ENCODE measurements around the gene MAML3. TPM values are rescaled to one million over a fixed set of nuclear protein-coding genes. Genes with fewer than 3 reads are reported as not detected.

Gene MAML3
- total and polyA plus RNA-seq, 5 donors from 2014 or later: 0.11 to 1.1 (median 0.16) TPM; not detected in 1

DNA sequence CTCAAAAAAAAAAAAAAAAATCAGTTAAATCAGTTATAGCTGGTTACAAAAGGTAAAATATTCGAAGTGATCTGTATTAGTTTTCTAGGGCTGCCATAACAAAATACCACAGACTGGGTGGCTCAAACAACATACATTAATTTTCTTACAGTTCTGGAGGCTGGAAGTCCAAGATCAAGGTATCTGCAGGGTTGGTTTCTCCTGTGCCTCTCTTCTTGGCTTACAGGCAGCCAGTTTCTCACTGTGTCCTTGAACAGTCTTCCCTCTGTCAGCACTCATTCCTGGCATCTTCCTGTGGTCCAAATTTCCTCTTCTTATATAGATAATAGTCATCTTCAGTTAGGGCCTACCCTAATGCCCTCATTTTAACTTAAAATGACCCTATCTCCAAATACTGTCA is 248.5 kb downstream of the MAML3 start:
- H3K36me3 ChIP-seq (ENCODE audit: control insufficient read depth, insufficient read depth, low read length): no peaks in the 10 kb centered on the region
- no peak overlapping the region for H3K27ac ChIP-seq (ENCODE audit: insufficient read depth, low read length, poor library complexity, severe bottlenecking)
- H3K9me3 Mint-ChIP-seq: peaks cover 0 to 1% (median 0%) of the 10 kb centered on the region in 7 donors
- no peak overlapping the region for H3K4me3 Mint-ChIP-seq
- H3K27me3 Mint-ChIP-seq: no peaks in the 10 kb centered on the region
- ATAC-seq (ENCODE audit: low read depth in 2 of 2) (no peak), DNase-seq (no peak)
- no peak overlapping the region for H3K27ac Mint-ChIP-seq
- H3K9me3 ChIP-seq (ENCODE audit: control insufficient read depth in 2 of 2, low read length in 2 of 2): no peaks in the 10 kb centered on the region
- H3K4me3 ChIP-seq (ENCODE audit: low read depth, low read length): no peak overlapping the region
- H3K4me1 Mint-ChIP-seq: peaks cover 0 to 4% (median 0%) of the 10 kb centered on the region in 4 donors
- no peaks in the 10 kb centered on the region for H3K36me3 Mint-ChIP-seq
- H3K27me3 ChIP-seq (ENCODE audit: control insufficient read depth, insufficient read depth, low read length): no peaks in the 10 kb centered on the region
- no peaks in the 10 kb centered on the region for H3K4me1 ChIP-seq (ENCODE audit: control insufficient read depth, insufficient read depth, low read length, poor library complexity, severe bottlenecking)

- ATAC-seq (ENCODE audit: low read depth in 2 of 2) (no peak), DNase-seq (no peak)
- Mint-ChIP-seq H3K27me3 (no peaks in the 10 kb centered on the region), H3K4me1 (peaks cover 0 to 4% (median 0%) of the 10 kb centered on the region in 4 donors), H3K9me3 (no peaks in the 10 kb centered on the region), H3K27ac (no peak overlapping the region), H3K36me3 (no peaks in the 10 kb centered on the region), H3K4me3 (no peak overlapping the region)
- Histone ChIP-seq H3K27ac (ENCODE audit: insufficient read depth, low read length, poor library complexity, severe bottlenecking) (no peak overlapping the region), H3K4me3 (ENCODE audit: low read depth, low read length) (no peak overlapping the region), H3K4me1 (ENCODE audit: control insufficient read depth, insufficient read depth, low read length, poor library complexity, severe bottlenecking) (no peaks in the 10 kb centered on the region), H3K36me3 (ENCODE audit: control insufficient read depth, insufficient read depth, low read length) (no peaks in the 10 kb centered on the region), H3K27me3 (ENCODE audit: control insufficient read depth, insufficient read depth, low read length) (no peaks in the 10 kb centered on the region), H3K9me3 (ENCODE audit: control insufficient read depth in 2 of 2, low read length in 2 of 2) (no peaks in the 10 kb centered on the region)
Measured at GRCh38 chr4:139904406-139904805, 249.6 kb downstream of the MAML3 start.

GRCh38 chr4:139903845-139904244 is 250.1 kb downstream of the MAML3 start:
- Mint-ChIP-seq H3K4me1 (peaks cover 0 to 4% (median 0%) of the 10 kb centered on the region in 4 donors), H3K27me3 (no peaks in the 10 kb centered on the region), H3K4me3 (no peak overlapping the region), H3K27ac (no peak overlapping the region), H3K36me3 (no peaks in the 10 kb centered on the region), H3K9me3 (no peaks in the 10 kb centered on the region)
- Histone ChIP-seq H3K27ac (ENCODE audit: insufficient read depth, low read length, poor library complexity, severe bottlenecking) (no peak overlapping the region), H3K27me3 (ENCODE audit: control insufficient read depth, insufficient read depth, low read length) (no peaks in the 10 kb centered on the region), H3K4me3 (ENCODE audit: low read depth, low read length) (no peak overlapping the region), H3K9me3 (ENCODE audit: control insufficient read depth in 2 of 2, low read length in 2 of 2) (no peaks in the 10 kb centered on the region), H3K36me3 (ENCODE audit: control insufficient read depth, insufficient read depth, low read length) (no peaks in the 10 kb centered on the region), H3K4me1 (ENCODE audit: control insufficient read depth, insufficient read depth, low read length, poor library complexity, severe bottlenecking) (no peaks in the 10 kb centered on the region)
- ATAC-seq (ENCODE audit: low read depth in 2 of 2): no peak
- no peak for DNase-seq

DNA sequence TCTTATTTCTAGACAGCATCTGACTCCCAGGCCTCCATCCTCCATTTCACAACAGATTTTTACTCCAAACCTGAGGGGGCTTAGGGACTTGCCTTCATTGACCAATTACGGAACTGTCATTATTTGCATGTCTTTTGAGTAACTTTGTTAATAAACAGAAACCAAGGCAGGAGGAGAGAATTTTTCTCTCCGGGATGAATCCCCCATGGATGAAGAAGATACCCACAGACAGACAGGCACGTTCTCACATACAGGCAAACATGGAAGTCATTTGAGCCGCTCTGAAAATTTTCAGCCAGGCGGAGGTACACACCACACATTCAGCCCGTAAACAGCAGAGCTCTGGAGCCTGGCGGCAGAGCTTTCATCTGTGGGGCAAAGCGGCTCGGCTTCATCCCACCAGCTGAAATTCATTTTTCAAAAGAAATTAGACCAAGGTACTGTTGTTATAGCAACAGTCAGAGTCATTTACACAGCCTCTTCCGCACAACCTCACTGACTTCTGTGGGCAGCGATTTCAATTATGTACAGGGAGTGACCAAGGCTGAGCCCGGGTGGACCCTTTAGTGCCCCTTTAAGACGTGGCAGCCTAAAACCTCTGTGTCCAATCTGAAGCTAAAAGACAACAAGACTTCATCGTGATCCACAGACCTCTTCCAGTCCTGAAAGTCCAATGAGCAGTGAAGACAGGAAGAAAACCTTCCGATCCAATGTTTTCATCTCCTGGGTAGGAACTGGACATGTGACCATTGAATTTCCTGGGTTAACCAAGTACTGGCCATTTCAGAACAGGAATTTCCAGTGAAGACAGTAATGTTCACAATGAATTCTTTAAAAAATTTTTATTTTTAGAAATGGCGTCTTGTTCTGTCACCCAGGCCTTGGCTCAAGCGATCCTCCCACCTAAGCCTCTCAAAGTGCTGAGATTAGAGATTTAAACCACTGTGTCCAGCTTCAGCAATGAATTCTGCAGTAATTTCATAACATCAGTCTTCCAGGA is 251.4 kb downstream of the MAML3 start:
- no peak for ATAC-seq (ENCODE audit: low read depth in 2 of 2)
- Histone ChIP-seq H3K27me3 (ENCODE audit: control insufficient read depth, insufficient read depth, low read length) (no peaks in the 10 kb centered on the region), H3K4me1 (ENCODE audit: control insufficient read depth, insufficient read depth, low read length, poor library complexity, severe bottlenecking) (no peaks in the 10 kb centered on the region), H3K36me3 (ENCODE audit: control insufficient read depth, insufficient read depth, low read length) (no peaks in the 10 kb centered on the region), H3K9me3 (ENCODE audit: control insufficient read depth in 2 of 2, low read length in 2 of 2) (no peaks in the 10 kb centered on the region), H3K4me3 (ENCODE audit: low read depth, low read length) (no peak overlapping the region), H3K27ac (ENCODE audit: insufficient read depth, low read length, poor library complexity, severe bottlenecking) (no peak overlapping the region)
- Mint-ChIP-seq H3K36me3 (no peaks in the 10 kb centered on the region), H3K9me3 (no peaks in the 10 kb centered on the region), H3K4me1 (peaks cover 0 to 8% (median 1%) of the 10 kb centered on the region in 4 donors), H3K27me3 (peaks cover 4% of the 10 kb centered on the region), H3K27ac (peak overlapping the region in 2 of 3 donors; percentile 22 to 48), H3K4me3 (no peak overlapping the region)
- DNase-seq: no peak

DNA sequence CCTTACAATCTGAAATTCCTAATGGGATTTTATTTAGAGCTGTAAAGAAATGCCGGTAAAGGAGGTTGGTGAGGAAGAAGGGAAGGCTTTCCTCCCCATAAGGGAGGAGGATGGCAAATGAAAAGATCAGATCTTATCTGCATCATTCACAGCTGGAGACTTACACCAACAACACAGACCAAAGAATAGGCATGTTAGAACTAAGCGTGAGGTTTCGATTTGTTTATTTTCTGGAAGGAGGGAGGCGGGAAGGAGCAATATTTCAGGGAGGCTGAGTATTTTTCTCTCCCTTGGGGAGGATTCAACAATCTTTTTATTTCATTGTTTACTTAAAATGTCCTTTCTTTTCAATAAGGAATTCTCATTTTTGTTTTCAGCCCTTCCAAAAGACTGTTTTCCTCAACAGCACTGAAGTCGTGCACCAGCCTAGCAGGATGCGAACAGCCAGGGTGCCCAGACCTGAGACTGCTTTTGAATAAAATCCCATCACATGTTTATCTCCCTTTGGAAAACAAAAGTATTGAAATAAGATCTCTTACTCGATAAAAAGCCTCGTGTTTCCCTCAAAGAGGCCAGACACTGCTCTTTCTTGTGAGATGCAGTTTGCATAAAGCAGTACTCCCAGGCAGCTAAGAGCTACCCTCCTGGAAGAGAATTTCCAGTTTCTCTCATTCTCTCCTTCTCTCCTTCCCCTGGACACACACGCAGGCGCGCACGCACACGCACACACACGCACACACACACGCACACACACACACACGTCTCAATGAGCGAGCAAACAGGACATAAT is 252.3 kb downstream of the MAML3 start:
- H3K4me1 ChIP-seq (ENCODE audit: control insufficient read depth, insufficient read depth, low read length, poor library complexity, severe bottlenecking): no peaks in the 10 kb centered on the region
- Mint-ChIP-seq H3K4me3 (no peak overlapping the region), H3K4me1 (peaks cover 0 to 8% (median 1%) of the 10 kb centered on the region in 4 donors), H3K9me3 (no peaks in the 10 kb centered on the region), H3K27me3 (peaks cover 4% of the 10 kb centered on the region), H3K27ac (peak overlapping the region in 1 of 3 donors; percentile 22), H3K36me3 (no peaks in the 10 kb centered on the region)
- DNase-seq: no peak
- no peaks in the 10 kb centered on the region for H3K36me3 ChIP-seq (ENCODE audit: control insufficient read depth, insufficient read depth, low read length)
- no peak overlapping the region for H3K4me3 ChIP-seq (ENCODE audit: low read depth, low read length)
- no peaks in the 10 kb centered on the region for H3K9me3 ChIP-seq (ENCODE audit: control insufficient read depth in 2 of 2, low read length in 2 of 2)
- H3K27me3 ChIP-seq (ENCODE audit: control insufficient read depth, insufficient read depth, low read length): no peaks in the 10 kb centered on the region
- ATAC-seq (ENCODE audit: low read depth in 2 of 2): no peak
- H3K27ac ChIP-seq (ENCODE audit: insufficient read depth, low read length, poor library complexity, severe bottlenecking): no peak overlapping the region

GRCh38 chr4:139900964-139901376 is 253.0 kb downstream of the MAML3 start:
- Histone ChIP-seq H3K27me3 (ENCODE audit: control insufficient read depth, insufficient read depth, low read length) (no peaks in the 10 kb centered on the region), H3K36me3 (ENCODE audit: control insufficient read depth, insufficient read depth, low read length) (no peaks in the 10 kb centered on the region), H3K27ac (ENCODE audit: insufficient read depth, low read length, poor library complexity, severe bottlenecking) (no peak overlapping the region), H3K9me3 (ENCODE audit: control insufficient read depth in 2 of 2, low read length in 2 of 2) (no peaks in the 10 kb centered on the region), H3K4me1 (ENCODE audit: control insufficient read depth, insufficient read depth, low read length, poor library complexity, severe bottlenecking) (no peaks in the 10 kb centered on the region), H3K4me3 (ENCODE audit: low read depth, low read length) (no peak overlapping the region)
- ATAC-seq (ENCODE audit: low read depth in 2 of 2) (peak; percentile 49 to 55), DNase-seq (peak in 1 of 3 donors; percentile 79)
- Mint-ChIP-seq H3K27ac (peak overlapping the region in 1 of 3 donors; percentile 72), H3K4me1 (peaks cover 0 to 8% (median 1%) of the 10 kb centered on the region in 4 donors), H3K4me3 (no peak overlapping the region), H3K27me3 (peaks cover 4% of the 10 kb centered on the region), H3K9me3 (no peaks in the 10 kb centered on the region), H3K36me3 (no peaks in the 10 kb centered on the region)

DNA sequence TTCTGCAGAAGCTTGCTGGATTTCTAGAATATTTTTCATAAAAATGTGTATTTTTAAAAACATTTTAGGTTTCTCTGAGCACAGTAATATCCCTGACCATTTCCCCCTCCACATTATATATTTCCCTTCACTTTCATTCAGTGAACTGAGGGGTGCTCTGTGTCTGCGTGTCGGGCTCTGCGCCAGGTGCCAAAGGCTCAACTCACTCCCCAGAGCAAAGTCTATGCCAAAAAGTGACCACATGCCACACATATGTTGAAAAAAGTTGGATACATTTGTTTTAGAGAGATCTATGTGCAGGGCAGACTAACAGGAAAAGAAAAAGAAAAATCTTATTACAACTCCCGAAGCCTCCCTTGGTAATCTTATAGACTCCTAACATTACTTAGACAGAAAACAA is 254.6 kb downstream of the MAML3 start:
- Mint-ChIP-seq H3K9me3 (no peaks in the 10 kb centered on the region), H3K4me3 (no peak overlapping the region), H3K4me1 (peaks cover 0 to 8% (median 1%) of the 10 kb centered on the region in 4 donors), H3K27me3 (peaks cover 4% of the 10 kb centered on the region), H3K36me3 (no peaks in the 10 kb centered on the region), H3K27ac (no peak overlapping the region)
- Histone ChIP-seq H3K27me3 (ENCODE audit: control insufficient read depth, insufficient read depth, low read length) (no peaks in the 10 kb centered on the region), H3K4me1 (ENCODE audit: control insufficient read depth, insufficient read depth, low read length, poor library complexity, severe bottlenecking) (no peaks in the 10 kb centered on the region), H3K4me3 (ENCODE audit: low read depth, low read length) (no peak overlapping the region), H3K27ac (ENCODE audit: insufficient read depth, low read length, poor library complexity, severe bottlenecking) (no peak overlapping the region), H3K9me3 (ENCODE audit: control insufficient read depth in 2 of 2, low read length in 2 of 2) (no peaks in the 10 kb centered on the region), H3K36me3 (ENCODE audit: control insufficient read depth, insufficient read depth, low read length) (no peaks in the 10 kb centered on the region)
- ATAC-seq (ENCODE audit: low read depth in 2 of 2) (no peak), DNase-seq (no peak)

Data from CD4-positive, CD25-positive, alpha-beta regulatory T cell (primary cell).